ENCODE measurements around the gene HABP2.

Gene HABP2

DNA sequence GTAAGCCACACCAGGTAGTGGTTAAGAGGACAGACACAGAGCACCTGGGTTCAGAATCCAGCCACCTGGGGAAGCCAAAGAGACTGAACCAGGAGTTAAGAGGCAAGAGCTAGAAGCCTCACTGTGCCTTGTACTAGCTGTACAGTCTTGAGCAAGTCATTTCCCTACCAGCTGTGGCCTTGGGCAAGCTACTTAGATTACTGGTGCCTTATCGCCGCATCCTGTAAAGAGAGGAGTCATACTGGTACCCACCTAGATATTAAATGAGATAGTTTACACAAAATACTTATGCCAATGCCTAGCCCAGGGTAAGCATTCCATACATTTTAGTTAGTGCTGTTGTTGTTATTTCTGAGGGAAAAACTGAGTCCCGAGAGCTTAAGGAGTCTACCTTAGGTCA lies 47.7 kb downstream of the HABP2 start:
- H3K36me3 ChIP-seq (ENCODE audit: insufficient read depth, low read length): no peaks in the 10 kb centered on the region; the same call in 1 of the 2 replicates

DNA sequence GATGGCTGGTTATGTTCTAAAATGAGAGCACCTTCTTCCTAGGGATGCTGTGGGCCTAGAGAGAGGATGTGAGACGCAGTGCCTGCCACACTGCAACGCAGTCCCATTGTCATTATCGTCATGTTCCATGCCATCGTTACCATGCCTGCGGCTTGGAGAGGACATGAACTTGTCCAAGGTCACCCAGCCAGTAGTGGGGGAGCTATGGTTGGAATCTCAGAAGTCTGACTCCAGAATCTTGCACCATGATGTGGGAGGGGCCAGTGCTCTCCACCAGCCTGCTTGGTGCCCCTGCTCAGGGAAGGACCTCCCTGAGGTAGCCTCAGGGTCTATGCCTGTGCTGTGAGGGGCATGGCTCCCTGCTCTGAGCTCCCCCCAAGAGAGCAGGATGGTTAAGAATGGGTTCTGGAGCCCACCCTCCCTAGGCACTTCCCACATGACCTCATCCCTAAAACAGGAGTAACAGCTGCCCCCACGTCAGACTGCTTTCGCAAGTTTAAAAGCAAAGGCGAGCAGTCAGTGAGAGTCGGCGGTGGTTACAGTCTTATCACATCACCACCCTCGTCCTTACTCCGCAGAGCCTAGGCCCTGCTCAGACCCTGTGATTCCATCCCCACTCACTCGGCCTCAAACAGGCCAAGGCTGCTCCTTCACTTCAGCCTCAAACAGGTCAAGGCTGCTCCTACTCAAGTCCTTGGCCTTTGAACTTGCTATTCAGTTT lies 50.4 kb downstream of the HABP2 start:
- TF ChIP-seq, protein P1, sequence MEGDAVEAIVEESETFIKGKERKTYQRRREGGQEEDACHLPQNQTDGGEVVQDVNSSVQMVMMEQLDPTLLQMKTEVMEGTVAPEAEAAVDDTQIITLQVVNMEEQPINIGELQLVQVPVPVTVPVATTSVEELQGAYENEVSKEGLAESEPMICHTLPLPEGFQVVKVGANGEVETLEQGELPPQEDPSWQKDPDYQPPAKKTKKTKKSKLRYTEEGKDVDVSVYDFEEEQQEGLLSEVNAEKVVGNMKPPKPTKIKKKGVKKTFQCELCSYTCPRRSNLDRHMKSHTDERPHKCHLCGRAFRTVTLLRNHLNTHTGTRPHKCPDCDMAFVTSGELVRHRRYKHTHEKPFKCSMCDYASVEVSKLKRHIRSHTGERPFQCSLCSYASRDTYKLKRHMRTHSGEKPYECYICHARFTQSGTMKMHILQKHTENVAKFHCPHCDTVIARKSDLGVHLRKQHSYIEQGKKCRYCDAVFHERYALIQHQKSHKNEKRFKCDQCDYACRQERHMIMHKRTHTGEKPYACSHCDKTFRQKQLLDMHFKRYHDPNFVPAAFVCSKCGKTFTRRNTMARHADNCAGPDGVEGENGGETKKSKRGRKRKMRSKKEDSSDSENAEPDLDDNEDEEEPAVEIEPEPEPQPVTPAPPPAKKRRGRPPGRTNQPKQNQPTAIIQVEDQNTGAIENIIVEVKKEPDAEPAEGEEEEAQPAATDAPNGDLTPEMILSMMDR (IDR thresholded peaks at IDR 0.05; ENCODE audit: low read length): no peak
- no peak for TF ChIP-seq EZH2 (IDR thresholded peaks at IDR 0.05; ENCODE audit: borderline replicate concordance, low read length)

More for the DNA sequence above, 47.7 kb downstream of the HABP2 start:
- Histone ChIP-seq H3K27ac (ENCODE audit: low read depth, low read length, poor library complexity, severe bottlenecking) (no peak overlapping the region), H3F3A (ENCODE audit: insufficient read depth, low read length) (no peaks in the 10 kb centered on the region), H3K9me2 (ENCODE audit: low read depth, low read length) (no peaks in the 10 kb centered on the region), H3K9me3 (ENCODE audit: low read length) (no peaks in the 10 kb centered on the region), H4K20me1 (ENCODE audit: insufficient read depth, low read length) (no peaks in the 10 kb centered on the region), H3K79me2 (ENCODE audit: insufficient read depth, low read length) (no peaks in the 10 kb centered on the region), H3K4me3 (ENCODE audit: low read depth, low read length, poor library complexity, severe bottlenecking) (no peak overlapping the region), H3K27me3 (ENCODE audit: insufficient read depth, low read length) (peaks cover 3% of the 10 kb centered on the region; the same call in 1 of the 2 replicates), H3K4me2 (ENCODE audit: low read length) (no peak overlapping the region), H3K9ac (ENCODE audit: low read length) (no peak overlapping the region), H3K4me1 (ENCODE audit: insufficient read depth, low read length, severe bottlenecking) (no peaks in the 10 kb centered on the region), H2AFZ (ENCODE audit: low read length) (no peak overlapping the region)
- TF ChIP-seq EZH2 (IDR thresholded peaks at IDR 0.05; ENCODE audit: borderline replicate concordance, low read length): no peak
- TF ChIP-seq, protein P1 (IDR thresholded peaks at IDR 0.05; ENCODE audit: low read length): no peak

DNA sequence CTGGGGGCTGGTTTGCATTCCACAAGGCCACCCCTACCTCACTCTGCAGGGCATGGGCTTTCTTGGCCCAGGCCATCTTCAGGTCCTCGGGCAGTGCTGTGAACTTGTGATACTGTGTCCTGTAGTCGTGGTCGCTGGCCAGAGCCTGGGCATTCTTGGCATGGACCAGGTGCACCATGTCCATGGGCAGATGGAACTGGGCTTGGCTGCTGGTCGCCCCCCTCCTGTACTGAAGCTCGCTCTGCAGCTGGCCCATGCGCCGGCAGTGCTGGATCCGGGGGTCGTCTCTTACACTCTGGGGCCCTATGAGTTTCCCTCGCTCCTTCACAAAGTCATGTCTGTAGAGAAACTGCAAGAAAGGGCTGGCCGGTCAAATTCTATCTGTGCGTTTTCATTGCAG lies 51.7 kb downstream of the HABP2 start:
- Histone ChIP-seq H3K36me3 (ENCODE audit: insufficient read depth, low read length) (no peaks in the 10 kb centered on the region; the same call in 1 of the 2 replicates), H3K9me2 (ENCODE audit: low read depth, low read length) (no peaks in the 10 kb centered on the region), H3K27ac (ENCODE audit: low read depth, low read length, poor library complexity, severe bottlenecking) (no peak overlapping the region), H3K79me2 (ENCODE audit: insufficient read depth, low read length) (no peaks in the 10 kb centered on the region), H3K4me2 (ENCODE audit: low read length) (no peak overlapping the region), H2AFZ (ENCODE audit: low read length) (no peak overlapping the region), H3K4me3 (ENCODE audit: low read depth, low read length, poor library complexity, severe bottlenecking) (no peak overlapping the region), H3K27me3 (ENCODE audit: insufficient read depth, low read length) (no peaks in the 10 kb centered on the region), H3F3A (ENCODE audit: insufficient read depth, low read length) (no peaks in the 10 kb centered on the region), H3K9me3 (ENCODE audit: low read length) (no peaks in the 10 kb centered on the region), H4K20me1 (ENCODE audit: insufficient read depth, low read length) (no peaks in the 10 kb centered on the region), H3K9ac (ENCODE audit: low read length) (no peak overlapping the region), H3K4me1 (ENCODE audit: insufficient read depth, low read length, severe bottlenecking) (no peaks in the 10 kb centered on the region)
- TF ChIP-seq EZH2 (IDR thresholded peaks at IDR 0.05; ENCODE audit: borderline replicate concordance, low read length): no peak
- TF ChIP-seq, protein P1 (IDR thresholded peaks at IDR 0.05; ENCODE audit: low read length): no peak

More for the DNA sequence above, 50.4 kb downstream of the HABP2 start:
- Histone ChIP-seq H3K27me3 (ENCODE audit: insufficient read depth, low read length) (0 out of 2 replicates have a peak, but pooled peaks cover 3% of the 10 kb centered on the region), H3K36me3 (ENCODE audit: insufficient read depth, low read length) (no peaks in the 10 kb centered on the region; the same call in 1 of the 2 replicates), H4K20me1 (ENCODE audit: insufficient read depth, low read length) (no peaks in the 10 kb centered on the region), H2AFZ (ENCODE audit: low read length) (no peak overlapping the region), H3K27ac (ENCODE audit: low read depth, low read length, poor library complexity, severe bottlenecking) (no peak overlapping the region), H3K4me1 (ENCODE audit: insufficient read depth, low read length, severe bottlenecking) (no peaks in the 10 kb centered on the region), H3K9ac (ENCODE audit: low read length) (no peak overlapping the region), H3K9me2 (ENCODE audit: low read depth, low read length) (no peaks in the 10 kb centered on the region), H3K4me3 (ENCODE audit: low read depth, low read length, poor library complexity, severe bottlenecking) (no peak overlapping the region), H3K4me2 (ENCODE audit: low read length) (no peak overlapping the region), H3K79me2 (ENCODE audit: insufficient read depth, low read length) (no peaks in the 10 kb centered on the region), H3K9me3 (ENCODE audit: low read length) (no peaks in the 10 kb centered on the region), H3F3A (ENCODE audit: insufficient read depth, low read length) (no peaks in the 10 kb centered on the region)
